ENCODE data around the gene GALNT18.

GALNT18 gene

GRCh38 chr11:11594162-11594561 is 27.6 kb downstream of the GALNT18 start:
- DNase-seq = no peak
- Histone ChIP-seq H3K4me3 (ENCODE audit: control insufficient read depth in 1 of 7, extremely low read depth in 1 of 7, insufficient read depth in 4 of 7, low read depth in 2 of 7, low read length in 6 of 7) (no peak overlapping the region), H3K27me3 (replicated peaks in 2 of 5; ENCODE audit: control insufficient read depth in 4 of 5, insufficient read depth in 5 of 5, low read length in 4 of 5) (no peaks in the 10 kb centered on the region), H3K4me1 (ENCODE audit: control extremely low read depth in 1 of 4, control insufficient read depth in 4 of 4, insufficient read depth in 4 of 4, low read length in 3 of 4) (peaks cover 4 to 14% (median 9%) of the 10 kb centered on the region in 4 experiments), H3K36me3 (ENCODE audit: control insufficient read depth in 4 of 4, insufficient read depth in 4 of 4, low read length in 3 of 4) (no peaks in the 10 kb centered on the region), H3K27ac (ENCODE audit: insufficient read depth in 1 of 2, low read depth in 1 of 2, low read length in 2 of 2, poor library complexity in 1 of 2, severe bottlenecking in 2 of 2) (no peak overlapping the region), H3K9me3 (ENCODE audit: control extremely low read depth in 1 of 5, control insufficient read depth in 4 of 5, insufficient read depth in 2 of 5, low read depth in 1 of 5, low read length in 4 of 5) (peaks cover 0 to 2% (median 0%) of the 10 kb centered on the region in 5 experiments)
- 94% methylated on average over 2 of the region's 2 CpGs for WGBS (ENCODE audit: insufficient coverage)
- CTCF ChIA-PET = no interaction called here
- POLR2A ChIA-PET = no interaction called here

GRCh38 chr11:11592146-11592684 is 29.6 kb downstream of the GALNT18 start:
- no peak for DNase-seq
- CTCF ChIA-PET = no interaction called here
- Histone ChIP-seq H3K27me3 (replicated peaks in 2 of 5; ENCODE audit: control insufficient read depth in 4 of 5, insufficient read depth in 5 of 5, low read length in 4 of 5) (no peaks in the 10 kb centered on the region), H3K27ac (ENCODE audit: insufficient read depth in 1 of 2, low read depth in 1 of 2, low read length in 2 of 2, poor library complexity in 1 of 2, severe bottlenecking in 2 of 2) (no peak overlapping the region), H3K9me3 (ENCODE audit: control extremely low read depth in 1 of 5, control insufficient read depth in 4 of 5, insufficient read depth in 2 of 5, low read depth in 1 of 5, low read length in 4 of 5) (no peaks in the 10 kb centered on the region), H3K4me1 (ENCODE audit: control extremely low read depth in 1 of 4, control insufficient read depth in 4 of 4, insufficient read depth in 4 of 4, low read length in 3 of 4) (peaks cover 7 to 34% (median 16%) of the 10 kb centered on the region in 4 experiments), H3K36me3 (ENCODE audit: control insufficient read depth in 4 of 4, insufficient read depth in 4 of 4, low read length in 3 of 4) (no peaks in the 10 kb centered on the region), H3K4me3 (ENCODE audit: control insufficient read depth in 1 of 7, extremely low read depth in 1 of 7, insufficient read depth in 4 of 7, low read depth in 2 of 7, low read length in 6 of 7) (no peak overlapping the region)
- WGBS (ENCODE audit: insufficient coverage) = 97% methylated on average over 6 of the region's 8 CpGs
- POLR2A ChIA-PET = no interaction called here

- H3K27me3 ChIP-seq (replicated peaks in 2 of 5; ENCODE audit: control insufficient read depth in 4 of 5, insufficient read depth in 5 of 5, low read length in 4 of 5) = no peaks in the 10 kb centered on the region
- no peak overlapping the region for H3K27ac ChIP-seq (ENCODE audit: insufficient read depth in 1 of 2, low read depth in 1 of 2, low read length in 2 of 2, poor library complexity in 1 of 2, severe bottlenecking in 2 of 2)
- DNase-seq = peak in 1 of 3 donors; percentile 34
- peaks cover 7 to 38% (median 16%) of the 10 kb centered on the region in 4 experiments for H3K4me1 ChIP-seq (ENCODE audit: control extremely low read depth in 1 of 4, control insufficient read depth in 4 of 4, insufficient read depth in 4 of 4, low read length in 3 of 4)
- no peaks in the 10 kb centered on the region for H3K36me3 ChIP-seq (ENCODE audit: control insufficient read depth in 4 of 4, insufficient read depth in 4 of 4, low read length in 3 of 4)
- H3K4me3 ChIP-seq (ENCODE audit: control insufficient read depth in 1 of 7, extremely low read depth in 1 of 7, insufficient read depth in 4 of 7, low read depth in 2 of 7, low read length in 6 of 7) = peak overlapping the region in 2 of 7 experiments; percentile 20 to 26
- ChIA-PET CTCF (no interaction called here), POLR2A (no interaction called here)
- H3K9me3 ChIP-seq (ENCODE audit: control extremely low read depth in 1 of 5, control insufficient read depth in 4 of 5, insufficient read depth in 2 of 5, low read depth in 1 of 5, low read length in 4 of 5) = no peaks in the 10 kb centered on the region
- WGBS (ENCODE audit: insufficient coverage) = 83% methylated on average over 1 of the region's 4 CpGs
These were observed 32.4 kb downstream of the GALNT18 start for GRCh38 chr11:11589437-11589836.

GRCh38 chr11:11588891-11589290 is 32.9 kb downstream of the GALNT18 start:
- Histone ChIP-seq H3K9me3 (ENCODE audit: control extremely low read depth in 1 of 5, control insufficient read depth in 4 of 5, insufficient read depth in 2 of 5, low read depth in 1 of 5, low read length in 4 of 5) (no peaks in the 10 kb centered on the region), H3K4me1 (ENCODE audit: control extremely low read depth in 1 of 4, control insufficient read depth in 4 of 4, insufficient read depth in 4 of 4, low read length in 3 of 4) (peaks cover 7 to 41% (median 16%) of the 10 kb centered on the region in 4 experiments), H3K36me3 (ENCODE audit: control insufficient read depth in 4 of 4, insufficient read depth in 4 of 4, low read length in 3 of 4) (no peaks in the 10 kb centered on the region), H3K27ac (ENCODE audit: insufficient read depth in 1 of 2, low read depth in 1 of 2, low read length in 2 of 2, poor library complexity in 1 of 2, severe bottlenecking in 2 of 2) (no peak overlapping the region), H3K27me3 (replicated peaks in 2 of 5; ENCODE audit: control insufficient read depth in 4 of 5, insufficient read depth in 5 of 5, low read length in 4 of 5) (no peaks in the 10 kb centered on the region), H3K4me3 (ENCODE audit: control insufficient read depth in 1 of 7, extremely low read depth in 1 of 7, insufficient read depth in 4 of 7, low read depth in 2 of 7, low read length in 6 of 7) (peak overlapping the region in 2 of 7 experiments; percentile 20 to 26)
- ChIA-PET POLR2A (interaction anchor here (0.8 kb wide), 1 partner anchor 30 kb away, joined by 3 read pairs; no protein-coding TSS in a partner anchor), CTCF (interaction anchor here (0.6 to 1.5 kb wide), 2 partner anchors 9 to 20 kb away, joined by 3 to 4 read pairs; no protein-coding TSS in a partner anchor)
- DNase-seq = peak in 2 of 3 donors; percentile 44 to 50
- no CpG with 5 or more reads among the region's 1 CpG for WGBS (ENCODE audit: insufficient coverage)

- DNase-seq = no peak
- H3K27me3 ChIP-seq (replicated peaks in 2 of 5; ENCODE audit: control insufficient read depth in 4 of 5, insufficient read depth in 5 of 5, low read length in 4 of 5) = no peaks in the 10 kb centered on the region
- H3K9me3 ChIP-seq (ENCODE audit: control extremely low read depth in 1 of 5, control insufficient read depth in 4 of 5, insufficient read depth in 2 of 5, low read depth in 1 of 5, low read length in 4 of 5) = no peaks in the 10 kb centered on the region
- no peak overlapping the region for H3K27ac ChIP-seq (ENCODE audit: insufficient read depth in 1 of 2, low read depth in 1 of 2, low read length in 2 of 2, poor library complexity in 1 of 2, severe bottlenecking in 2 of 2)
- ChIA-PET POLR2A (interaction anchor here (0.8 kb wide), 1 partner anchor 29 kb away, joined by 3 read pairs; no protein-coding TSS in a partner anchor), CTCF (interaction anchor here (0.6 to 1.5 kb wide), 2 partner anchors 9 to 19 kb away, joined by 3 to 4 read pairs; no protein-coding TSS in a partner anchor)
- 78% methylated on average over 1 of the region's 2 CpGs for WGBS (ENCODE audit: insufficient coverage)
- no peaks in the 10 kb centered on the region for H3K36me3 ChIP-seq (ENCODE audit: control insufficient read depth in 4 of 4, insufficient read depth in 4 of 4, low read length in 3 of 4)
- H3K4me3 ChIP-seq (ENCODE audit: control insufficient read depth in 1 of 7, extremely low read depth in 1 of 7, insufficient read depth in 4 of 7, low read depth in 2 of 7, low read length in 6 of 7) = peak overlapping the region in 1 of 7 experiments; percentile 20
- peaks cover 7 to 47% (median 16%) of the 10 kb centered on the region in 4 experiments for H3K4me1 ChIP-seq (ENCODE audit: control extremely low read depth in 1 of 4, control insufficient read depth in 4 of 4, insufficient read depth in 4 of 4, low read length in 3 of 4)
These were observed 33.6 kb downstream of the GALNT18 start for GRCh38 chr11:11588243-11588642.

- no peak for DNase-seq
- ChIA-PET POLR2A (no interaction called here), CTCF (no interaction called here)
- no peaks in the 10 kb centered on the region for H3K9me3 ChIP-seq (ENCODE audit: control extremely low read depth in 1 of 5, control insufficient read depth in 4 of 5, insufficient read depth in 2 of 5, low read depth in 1 of 5, low read length in 4 of 5)
- no peaks in the 10 kb centered on the region for H3K36me3 ChIP-seq (ENCODE audit: control insufficient read depth in 4 of 4, insufficient read depth in 4 of 4, low read length in 3 of 4)
- H3K4me1 ChIP-seq (ENCODE audit: control extremely low read depth in 1 of 4, control insufficient read depth in 4 of 4, insufficient read depth in 4 of 4, low read length in 3 of 4) = peaks cover 7 to 51% (median 16%) of the 10 kb centered on the region in 4 experiments
- peaks cover 0 to 2% (median 0%) of the 10 kb centered on the region in 5 experiments for H3K27me3 ChIP-seq (replicated peaks in 2 of 5; ENCODE audit: control insufficient read depth in 4 of 5, insufficient read depth in 5 of 5, low read length in 4 of 5)
- 100% methylated on average over 4 of the region's 4 CpGs for WGBS (ENCODE audit: insufficient coverage)
- H3K4me3 ChIP-seq (ENCODE audit: control insufficient read depth in 1 of 7, extremely low read depth in 1 of 7, insufficient read depth in 4 of 7, low read depth in 2 of 7, low read length in 6 of 7) = no peak overlapping the region
- no peak overlapping the region for H3K27ac ChIP-seq (ENCODE audit: insufficient read depth in 1 of 2, low read depth in 1 of 2, low read length in 2 of 2, poor library complexity in 1 of 2, severe bottlenecking in 2 of 2)
These were observed 34.7 kb downstream of the GALNT18 start for GRCh38 chr11:11587122-11587521.

- Histone ChIP-seq H3K36me3 (ENCODE audit: control insufficient read depth in 4 of 4, insufficient read depth in 4 of 4, low read length in 3 of 4) (no peaks in the 10 kb centered on the region), H3K4me3 (ENCODE audit: control insufficient read depth in 1 of 7, extremely low read depth in 1 of 7, insufficient read depth in 4 of 7, low read depth in 2 of 7, low read length in 6 of 7) (no peak overlapping the region), H3K27ac (ENCODE audit: insufficient read depth in 1 of 2, low read depth in 1 of 2, low read length in 2 of 2, poor library complexity in 1 of 2, severe bottlenecking in 2 of 2) (no peak overlapping the region), H3K27me3 (replicated peaks in 2 of 5; ENCODE audit: control insufficient read depth in 4 of 5, insufficient read depth in 5 of 5, low read length in 4 of 5) (peaks cover 0 to 4% (median 0%) of the 10 kb centered on the region in 5 experiments), H3K4me1 (ENCODE audit: control extremely low read depth in 1 of 4, control insufficient read depth in 4 of 4, insufficient read depth in 4 of 4, low read length in 3 of 4) (peaks cover 7 to 51% (median 16%) of the 10 kb centered on the region in 4 experiments), H3K9me3 (ENCODE audit: control extremely low read depth in 1 of 5, control insufficient read depth in 4 of 5, insufficient read depth in 2 of 5, low read depth in 1 of 5, low read length in 4 of 5) (no peaks in the 10 kb centered on the region)
- DNase-seq = no peak
- 92% methylated on average over 6 of the region's 7 CpGs for WGBS (ENCODE audit: insufficient coverage)
- ChIA-PET POLR2A (no interaction called here), CTCF (no interaction called here)
These were observed 35.3 kb downstream of the GALNT18 start for GRCh38 chr11:11586465-11586864.

All from common myeloid progenitor, CD34-positive (primary cell).